H1 (cell line): ENCODE measurements around the gene ENPEP. TPM values are rescaled to one million over a fixed set of nuclear protein-coding genes. Genes with fewer than 3 reads are reported as not detected.

ENCODE experiments used
- CBX8 ChIP-seq: fragments of 300-800, 300-1000 bp; sonication (generic); IDR thresholded peaks from 2 replicates; pipeline ENCODE4 v1.7.1; 2016; ENCODE audit warnings: low read depth, low read length, borderline replicate concordance
- POLR2AphosphoS5 ChIP-seq: IDR thresholded peaks from 2 replicates; pipeline ENCODE4 v1.6.1; 2011; ENCODE audit warnings: low read depth, low read length
- SRF ChIP-seq: IDR thresholded peaks from 2 replicates; pipeline ENCODE4 v1.6.1; 2011; ENCODE audit warnings: mild to moderate bottlenecking, low read depth, low read length, moderate library complexity
- polyA plus RNA-seq, 7 experiments: library from polyadenylated mRNA; depleted of rRNA in 3 of 7; stranded (reverse) in 5 of 7; unstranded in 2 of 7; fragments of >200 nt in 5 of 7; fragments of 200-250 nt in 2 of 7; gene quantifications; 1 replicate in 5 of 7; 2 replicates in 1 of 7; 4 replicates in 1 of 7; pipeline versions ENCODE4 v1.2.1 to v1.2.3, GENCODE V29; 2011 to 2013; ENCODE audit warnings: missing spikeins in 2 of 7, mixed read lengths in 2 of 7
- total RNA-seq: library from RNA; stranded (reverse); fragmentation: NEBNext Ultra II Directional; extraction: Animal tissue kit (Norgen Biotek cat#: 25700); gene quantifications from 2 replicates; pipeline ENCODE4 v1.2.1, GENCODE V29; 2021

ENPEP gene
- total and polyA plus RNA-seq, 2 of the 8 experiments (the other 6 are each of a cell fraction or from before 2014, with no cell fraction given): 0.09 to 0.61 TPM

- TF ChIP-seq SRF (no peak), CBX8 (no peak), POLR2AphosphoS5 (no peak)
Measured at GRCh38 chr4:110533590-110533910, 57.6 kb downstream of the ENPEP start (continued).
